OCI-LY7 (cell line): ENCODE data around the gene POLR3F.
"Not testable (repeated sequence)": the region's sequence is repeated elsewhere in the genome, so short reads cannot be mapped to it uniquely, and the experiment has no call there.

Source experiments
- CTCF ChIP-seq: fragments of 200-600 bp; sonication (generic); conservative IDR thresholded peaks from 2 replicates; pipeline ENCODE4 v1.5.1; 2014; ENCODE audit warnings: mild to moderate bottlenecking, antibody characterized with exemption, low read length, moderate library complexity, mixed read lengths
- EZH2phosphoT487 ChIP-seq: fragments of 200-600 bp; sonication (generic); IDR thresholded peaks from 2 replicates; pipeline ENCODE4 v1.6.1; 2018; ENCODE audit warnings: low read depth, borderline replicate concordance, mild to moderate bottlenecking, mixed run types, antibody characterized with exemption, low read length, moderate library complexity, mixed read lengths

DNA sequence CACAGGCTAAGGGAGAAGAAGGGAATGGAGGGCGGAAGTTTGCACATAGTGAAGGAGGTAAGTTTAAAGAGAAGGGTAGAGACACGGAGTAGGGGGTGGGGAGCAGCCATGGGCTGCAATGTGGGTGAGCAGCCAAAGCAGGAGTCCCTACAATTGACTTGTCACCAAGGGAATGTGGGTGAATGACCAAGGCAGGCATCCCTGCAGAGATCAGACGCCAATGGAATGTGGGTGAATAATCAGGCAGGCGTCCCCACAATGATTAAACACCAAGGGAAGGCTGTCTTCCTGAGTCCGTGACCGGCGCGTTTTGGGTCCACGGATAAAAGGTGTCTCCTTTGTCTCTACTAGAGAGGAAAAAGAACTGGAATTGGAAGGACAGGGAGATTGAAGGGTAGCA is 54.9 kb downstream of the POLR3F start:
- not testable (repeated sequence) for TF ChIP-seq CTCF, EZH2phosphoT487
